Thyroid gland (tissue), 4 donors: Measurements from ENCODE around the gene NPAS2.

Experiments used
- CTCF ChIP-seq, 6 experiments: fragments of 200-600 bp in 3 of 6; fragments of 450-650 bp in 3 of 6; sonication (generic) in 3 of 6; IDR thresholded peaks; one replicate each; pipeline ENCODE4 v1.5.1; 2016 to 2019; ENCODE audit warnings: antibody characterized with exemption in 6 of 6, mild to moderate bottlenecking in 2 of 6, inconsistent platforms in 1 of 6, moderate library complexity in 1 of 6
- POLR2A ChIP-seq, 2 donors: fragments of 450-650 bp; IDR thresholded peaks; one replicate each; pipeline ENCODE4 v1.6.1; 2017; ENCODE audit warnings: antibody characterized with exemption in 2 of 2, mild to moderate bottlenecking in 2 of 2, moderate library complexity in 1 of 2

- TF ChIP-seq CTCF (IDR thresholded peaks at IDR 0.05) = no peak
- TF ChIP-seq POLR2A (IDR thresholded peaks at IDR 0.05) = no peak
Observed at GRCh38 chr2:100886085-100886484, 66.1 kb downstream of the NPAS2 start.
